Uterus (tissue), 4 donors: Measurements from ENCODE around the gene AADAT. TPM values are rescaled to one million over a fixed set of nuclear protein-coding genes. Genes with fewer than 3 reads are reported as not detected.
A peak's percentile ranks its signal among the peaks of the same experiment; 100 is the strongest.

Experiments used
- DNase-seq, 2 donors: peaks; one replicate each; pipeline ENCODE4 v3.0.0-alpha.2; 2019 to 2020
- H3K27ac ChIP-seq, 2 donors: fragments of 200-600 bp; sonication (generic); 1 replicate in 1 of 2; 2 replicates in 1 of 2; pipeline ENCODE4 v1.5.1; 2016 to 2018
- H3K27me3 ChIP-seq, 2 donors: fragments of 200-600 bp; sonication (generic); one replicate each; pipeline ENCODE4 v1.5.1; 2018 to 2019; ENCODE audit warnings: control low read depth in 1 of 2
- H3K36me3 ChIP-seq, 2 donors: fragments of 200-600 bp; sonication (generic); one replicate each; pipeline ENCODE4 v1.5.1; 2019; ENCODE audit warnings: control low read depth in 1 of 2
- H3K4me1 ChIP-seq, 2 donors: fragments of 200-600 bp; sonication (generic); one replicate each; pipeline ENCODE4 v1.5.1; 2018 to 2019; ENCODE audit warnings: control low read depth in 1 of 2
- H3K4me3 ChIP-seq, 2 donors: fragments of 200-600 bp; sonication (generic); 1 replicate in 1 of 2; 2 replicates in 1 of 2; pipeline ENCODE4 v1.5.1; 2018 to 2019; ENCODE audit warnings: mild to moderate bottlenecking in 1 of 2
- H3K9me3 ChIP-seq, 2 donors: fragments of 200-600 bp; sonication (generic); one replicate each; pipeline ENCODE4 v1.5.1; 2019; ENCODE audit warnings: control low read depth in 1 of 2
- CTCF ChIP-seq, 4 experiments: fragments of 200-600 bp in 2 of 4; fragments of 450-650 bp in 2 of 4; sonication (generic) in 2 of 4; IDR thresholded peaks; one replicate each; pipeline ENCODE4 v1.5.1; 2016 to 2019; ENCODE audit warnings: antibody characterized with exemption in 4 of 4, mild to moderate bottlenecking in 2 of 4, moderate library complexity in 1 of 4
- POLR2A ChIP-seq, 2 donors: fragments of 450-650 bp; IDR thresholded peaks; one replicate each; pipeline ENCODE4 v1.6.1; 2016; ENCODE audit warnings: antibody characterized with exemption in 2 of 2, mild to moderate bottlenecking in 1 of 2, moderate library complexity in 1 of 2
- intact Hi-C: fragments of 100-400 bp; cut with DNase I; formaldehyde crosslinking; loops from one replicate; pipeline ENCODE4 v1.15.1; 2023; ENCODE audit warnings: low total_unique reads
- total RNA-seq, 4 donors: library from RNA; depleted of rRNA in 3 of 4; stranded (reverse); fragments of >200 nt in 3 of 4; gene quantifications; one replicate each; pipeline versions ENCODE4 v1.1.0 to v1.2.4, GENCODE V29; 2014 to 2023
- donor health status: DM: yes; HTN: yes; CAD: no.

Gene AADAT
- total RNA-seq, 4 donors from 2014 or later: 11.1 to 28.4 (median 17.6) TPM

GRCh38 chr4:170033999-170034398, 55.8 kb downstream of the AADAT start:
- no peak overlapping the region for H3K27ac ChIP-seq
- intact Hi-C loops: no loop called here
- no peaks in the 10 kb centered on the region for H3K27me3 ChIP-seq
- H3K9me3 ChIP-seq: no peaks in the 10 kb centered on the region
- no peaks in the 10 kb centered on the region for H3K36me3 ChIP-seq
- H3K4me1 ChIP-seq: no peaks in the 10 kb centered on the region
- TF ChIP-seq POLR2A (IDR thresholded peaks at IDR 0.05) (no peak), CTCF (IDR thresholded peaks at IDR 0.05) (no peak)
- H3K4me3 ChIP-seq: no peak overlapping the region
- DNase-seq: no peak

DNA sequence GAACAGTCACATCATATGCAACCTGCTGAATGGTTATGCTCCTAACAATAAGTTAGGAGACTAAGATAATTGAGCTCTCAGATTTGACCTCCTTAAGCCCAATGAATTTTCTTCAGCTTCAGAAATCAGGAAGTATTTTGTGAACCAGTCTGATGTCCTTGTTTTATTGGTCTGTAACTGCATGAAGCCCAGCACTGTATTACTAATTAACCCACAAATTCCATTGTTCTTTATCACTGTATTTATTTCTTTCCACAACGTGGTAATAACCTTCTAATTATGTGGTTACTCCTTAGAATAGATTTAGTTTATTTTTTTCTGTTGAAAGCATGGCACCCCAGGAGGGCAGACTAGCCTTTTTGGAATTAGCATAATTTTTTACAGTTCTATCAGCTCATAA, 59.6 kb downstream of the AADAT start:
- H3K27ac ChIP-seq: no peak overlapping the region
- no peak for TF ChIP-seq POLR2A (IDR thresholded peaks at IDR 0.05)
- no peak for TF ChIP-seq CTCF (IDR thresholded peaks at IDR 0.05)
- H3K36me3 ChIP-seq: no peaks in the 10 kb centered on the region
- no peaks in the 10 kb centered on the region for H3K9me3 ChIP-seq
- DNase-seq: no peak
- H3K4me1 ChIP-seq: no peaks in the 10 kb centered on the region
- H3K4me3 ChIP-seq: no peak overlapping the region
- no peaks in the 10 kb centered on the region for H3K27me3 ChIP-seq
- intact Hi-C loops: no loop called here

DNA sequence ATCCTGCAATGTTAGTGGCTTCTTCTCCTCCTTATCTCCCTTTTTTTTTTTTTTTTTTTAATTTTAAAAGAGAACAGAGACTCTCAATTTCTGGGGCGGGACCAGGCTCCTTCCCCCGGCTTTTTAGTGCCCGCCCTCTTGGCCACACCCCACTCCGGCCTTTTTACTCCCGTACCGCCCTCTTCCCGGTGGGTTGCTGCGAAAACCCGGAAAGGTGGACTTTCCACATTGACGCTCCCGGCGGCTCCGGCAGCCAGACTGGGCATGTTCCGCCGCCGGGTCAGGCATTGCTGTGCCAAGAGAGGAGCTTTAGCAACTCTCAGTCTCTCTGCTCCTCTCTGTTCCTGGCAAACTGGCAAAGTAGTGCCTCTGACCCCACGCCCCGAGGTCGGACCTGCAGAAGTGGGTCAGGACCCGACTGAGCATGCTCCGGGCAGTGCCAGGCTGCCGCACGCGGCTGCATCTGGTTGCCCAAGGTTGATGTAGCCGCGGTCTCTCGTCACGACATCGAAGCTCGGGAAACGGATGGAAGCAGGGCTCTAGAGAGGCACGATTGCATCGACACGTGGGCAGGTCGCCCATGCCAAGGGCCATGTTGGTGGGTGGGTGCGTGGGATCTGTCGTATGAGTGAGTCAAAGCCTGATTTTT, 62.5 kb downstream of the AADAT start:
- Histone ChIP-seq H3K9me3 (no peaks in the 10 kb centered on the region), H3K36me3 (no peaks in the 10 kb centered on the region), H3K4me3 (peak overlapping the region; percentile 89 to 92), H3K27me3 (no peaks in the 10 kb centered on the region), H3K4me1 (no peaks in the 10 kb centered on the region), H3K27ac (peak overlapping the region; percentile 91 to 94)
- peak; percentile 95 to 96 for DNase-seq
- TF ChIP-seq POLR2A (IDR thresholded peaks at IDR 0.05): peak in 1 of 2 donors; percentile 64
- TF ChIP-seq CTCF (IDR thresholded peaks at IDR 0.05): peak in 2 of 4 experiments; percentile 4 to 32
- intact Hi-C loops: loop anchor here (10.0 kb wide), 1 partner anchor 413 kb away; the partner anchor contains the start of gene NEK1

- Histone ChIP-seq H3K27ac (peak within 1 kb of the TSS; percentile 91 to 94), H3K4me1 (no peaks in the 10 kb centered on the region), H3K27me3 (no peaks in the 10 kb centered on the region), H3K36me3 (no peaks in the 10 kb centered on the region), H3K4me3 (peak within 1 kb of the TSS; percentile 89 to 92), H3K9me3 (no peaks in the 10 kb centered on the region)
- DNase-seq: peak; percentile 80 to 90
- intact Hi-C loops: loop anchor here (10.0 kb wide), 1 partner anchor 412 kb away; the partner anchor contains the start of gene NEK1
- TF ChIP-seq CTCF (IDR thresholded peaks at IDR 0.05) (peak in 3 of 4 experiments; percentile 35 to 51 (median 43)), POLR2A (IDR thresholded peaks at IDR 0.05) (peak in 1 of 2 donors; percentile 87)
These were observed 63.3 kb downstream of the AADAT start, which contains the start of gene MFAP3L for GRCh38 chr4:170026253-170027021. MFAP3L (minus strand) TSS chr4:170026395; CDS start chr4:170005877, 20,518 bp downstream.
